ENCODE data around the gene KRT31. TPM values are rescaled to one million over a fixed set of nuclear protein-coding genes. Genes with fewer than 3 reads are reported as not detected.

Gene KRT31
- total and polyA plus RNA-seq, 2 donors (not counting 1 experiment from before 2014, with no cell fraction given) = not detected

DNA sequence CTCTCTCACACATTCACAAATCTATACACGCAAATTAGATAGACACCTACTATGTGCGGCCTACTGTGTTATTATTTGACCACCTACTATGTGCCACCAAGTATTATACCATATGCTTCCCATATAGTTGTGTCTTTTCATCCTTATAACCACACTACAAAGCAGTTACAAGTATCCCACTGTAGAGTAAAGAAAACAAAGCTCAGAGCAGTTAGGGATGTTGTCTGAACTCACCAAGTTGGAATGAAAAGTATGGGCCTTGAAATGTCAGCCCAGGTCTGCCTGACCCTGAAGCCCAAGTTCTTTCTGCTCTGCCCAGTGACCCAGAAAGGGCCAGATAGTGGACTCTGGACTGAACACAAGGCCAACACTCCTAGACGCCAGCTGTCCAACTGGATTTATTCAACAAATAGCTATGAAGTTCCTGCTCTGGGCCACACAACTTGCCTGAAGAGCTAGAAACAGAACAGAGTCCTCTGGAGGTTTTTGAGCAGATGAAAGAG lies 18.5 kb upstream of the KRT31 start:
- H3K4me1 Mint-ChIP-seq = no peaks in the 10 kb centered on the region
- intact Hi-C loops (cut with micrococcal nuclease) = no loop called here
- H3K36me3 ChIP-seq (replicated peaks in 1 of 2; ENCODE audit: control extremely low read depth in 1 of 2, control insufficient read depth in 1 of 2, extremely low read depth in 1 of 2, insufficient read depth in 2 of 2, low read length in 1 of 2) = no peaks in the 10 kb centered on the region
- H3K27ac Mint-ChIP-seq = no peak overlapping the region
- DNase-seq (no peak), ATAC-seq (ENCODE audit: low read depth) (no peak)
- no CpG with 5 or more reads among the region's 3 CpGs for WGBS (ENCODE audit: insufficient coverage)
- no peak overlapping the region for H3K4me3 ChIP-seq (ENCODE audit: control extremely low read depth in 1 of 5, extremely low read depth in 1 of 5, insufficient read depth in 1 of 5, low read depth in 2 of 5, low read length in 4 of 5)
- ChIA-PET CTCF (no interaction called here), POLR2A (no interaction called here)
- no peak overlapping the region for H3K4me3 Mint-ChIP-seq
- no peak overlapping the region for H2AFZ ChIP-seq (ENCODE audit: insufficient read depth, low read depth, low read length, poor library complexity, severe bottlenecking)
- no peaks in the 10 kb centered on the region for H4K20me1 ChIP-seq (ENCODE audit: control insufficient read depth, insufficient read depth, low read length, poor library complexity, severe bottlenecking)
- no peak for TF ChIP-seq EZH2 (IDR thresholded peaks at IDR 0.05; ENCODE audit: borderline replicate concordance, insufficient read depth, low read depth, low read length, poor library complexity, severe bottlenecking)
- TF ChIP-seq, protein P1, sequence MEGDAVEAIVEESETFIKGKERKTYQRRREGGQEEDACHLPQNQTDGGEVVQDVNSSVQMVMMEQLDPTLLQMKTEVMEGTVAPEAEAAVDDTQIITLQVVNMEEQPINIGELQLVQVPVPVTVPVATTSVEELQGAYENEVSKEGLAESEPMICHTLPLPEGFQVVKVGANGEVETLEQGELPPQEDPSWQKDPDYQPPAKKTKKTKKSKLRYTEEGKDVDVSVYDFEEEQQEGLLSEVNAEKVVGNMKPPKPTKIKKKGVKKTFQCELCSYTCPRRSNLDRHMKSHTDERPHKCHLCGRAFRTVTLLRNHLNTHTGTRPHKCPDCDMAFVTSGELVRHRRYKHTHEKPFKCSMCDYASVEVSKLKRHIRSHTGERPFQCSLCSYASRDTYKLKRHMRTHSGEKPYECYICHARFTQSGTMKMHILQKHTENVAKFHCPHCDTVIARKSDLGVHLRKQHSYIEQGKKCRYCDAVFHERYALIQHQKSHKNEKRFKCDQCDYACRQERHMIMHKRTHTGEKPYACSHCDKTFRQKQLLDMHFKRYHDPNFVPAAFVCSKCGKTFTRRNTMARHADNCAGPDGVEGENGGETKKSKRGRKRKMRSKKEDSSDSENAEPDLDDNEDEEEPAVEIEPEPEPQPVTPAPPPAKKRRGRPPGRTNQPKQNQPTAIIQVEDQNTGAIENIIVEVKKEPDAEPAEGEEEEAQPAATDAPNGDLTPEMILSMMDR (IDR thresholded peaks at IDR 0.05) = no peak
- no peaks in the 10 kb centered on the region for H3K4me1 ChIP-seq (ENCODE audit: control insufficient read depth in 2 of 2, insufficient read depth in 2 of 2, low read length in 2 of 2)
- H3K27me3 ChIP-seq (replicated peaks in 1 of 4; ENCODE audit: control extremely low read depth in 1 of 4, control insufficient read depth in 3 of 4, insufficient read depth in 4 of 4, low read length in 3 of 4) = peaks cover 0 to 3% (median 0%) of the 10 kb centered on the region in 4 experiments
- H3K27me3 Mint-ChIP-seq = no peaks in the 10 kb centered on the region
- no peak overlapping the region for H3K4me2 ChIP-seq (replicated peaks; ENCODE audit: low read depth, low read length, poor library complexity, severe bottlenecking)
- H3K27ac ChIP-seq (ENCODE audit: low read length in 2 of 2) = no peak overlapping the region
- no peaks in the 10 kb centered on the region for H3K9me3 ChIP-seq (ENCODE audit: control extremely low read depth in 1 of 3, control insufficient read depth in 2 of 3, insufficient read depth in 1 of 3, low read length in 2 of 3)
- H3K79me2 ChIP-seq (ENCODE audit: control insufficient read depth, insufficient read depth, low read length) = no peaks in the 10 kb centered on the region
- H3K9ac ChIP-seq (ENCODE audit: low read length) = no peak overlapping the region
- H3K9me3 Mint-ChIP-seq (ENCODE audit: insufficient read depth) = no peaks in the 10 kb centered on the region

DNA sequence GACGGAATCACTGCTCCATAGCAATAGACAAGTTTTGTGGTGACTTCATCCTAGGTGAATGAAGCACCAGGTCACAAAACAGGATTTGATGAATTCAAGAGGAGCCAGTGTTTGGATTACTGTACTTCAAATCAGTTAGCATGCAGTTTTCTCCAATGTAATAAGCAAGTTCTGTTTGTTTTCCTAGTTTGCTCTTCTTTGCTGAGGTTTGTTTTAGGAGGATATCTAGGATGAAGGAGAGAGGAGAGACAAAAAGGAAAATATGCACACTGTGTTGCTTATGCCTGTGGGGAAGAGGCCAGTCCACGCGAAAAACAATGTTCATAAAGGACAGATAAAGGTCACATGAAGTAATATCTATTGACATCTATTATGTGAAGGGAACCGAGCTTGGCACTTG lies 18.0 kb upstream of the KRT31 start:
- CTCF ChIA-PET = no interaction called here

More for the DNA sequence above, 18.0 kb upstream of the KRT31 start:
- Histone ChIP-seq H3K9me3 (ENCODE audit: control extremely low read depth in 1 of 3, control insufficient read depth in 2 of 3, insufficient read depth in 1 of 3, low read length in 2 of 3) (no peaks in the 10 kb centered on the region), H3K79me2 (ENCODE audit: control insufficient read depth, insufficient read depth, low read length) (no peaks in the 10 kb centered on the region), H4K20me1 (ENCODE audit: control insufficient read depth, insufficient read depth, low read length, poor library complexity, severe bottlenecking) (no peaks in the 10 kb centered on the region), H3K27ac (ENCODE audit: low read length in 2 of 2) (no peak overlapping the region), H2AFZ (ENCODE audit: insufficient read depth, low read depth, low read length, poor library complexity, severe bottlenecking) (no peak overlapping the region), H3K27me3 (replicated peaks in 1 of 4; ENCODE audit: control extremely low read depth in 1 of 4, control insufficient read depth in 3 of 4, insufficient read depth in 4 of 4, low read length in 3 of 4) (peaks cover 0 to 3% (median 0%) of the 10 kb centered on the region in 4 experiments), H3K36me3 (replicated peaks in 1 of 2; ENCODE audit: control extremely low read depth in 1 of 2, control insufficient read depth in 1 of 2, extremely low read depth in 1 of 2, insufficient read depth in 2 of 2, low read length in 1 of 2) (no peaks in the 10 kb centered on the region), H3K9ac (ENCODE audit: low read length) (no peak overlapping the region), H3K4me1 (ENCODE audit: control insufficient read depth in 2 of 2, insufficient read depth in 2 of 2, low read length in 2 of 2) (no peaks in the 10 kb centered on the region), H3K4me3 (ENCODE audit: control extremely low read depth in 1 of 5, extremely low read depth in 1 of 5, insufficient read depth in 1 of 5, low read depth in 2 of 5, low read length in 4 of 5) (no peak overlapping the region), H3K4me2 (replicated peaks; ENCODE audit: low read depth, low read length, poor library complexity, severe bottlenecking) (no peak overlapping the region)
- WGBS (ENCODE audit: insufficient coverage) = 100% methylated on average over 1 of the region's 4 CpGs
- intact Hi-C loops (cut with micrococcal nuclease) = no loop called here
- POLR2A ChIA-PET = no interaction called here
- TF ChIP-seq, protein P1 (IDR thresholded peaks at IDR 0.05) = no peak
- no peak for TF ChIP-seq EZH2 (IDR thresholded peaks at IDR 0.05; ENCODE audit: borderline replicate concordance, insufficient read depth, low read depth, low read length, poor library complexity, severe bottlenecking)
- Mint-ChIP-seq H3K4me1 (no peaks in the 10 kb centered on the region), H3K4me3 (no peak overlapping the region), H3K27ac (no peak overlapping the region), H3K27me3 (no peaks in the 10 kb centered on the region), H3K9me3 (ENCODE audit: insufficient read depth) (no peaks in the 10 kb centered on the region)
- no peak for DNase-seq
- no peak for ATAC-seq (ENCODE audit: low read depth)

Measured in B cell (primary cell).